WTC11 (cell line): ENCODE measurements around the gene PABPN1L. TPM values are rescaled to one million over a fixed set of nuclear protein-coding genes. Genes with fewer than 3 reads are reported as not detected.
"Not testable (repeated sequence)": the region's sequence is repeated elsewhere in the genome, so short reads cannot be mapped to it uniquely, and the experiment has no call there.

Experiments
- ATAC-seq: fragments of 200-7000 bp; cut with Tn5 transposase; 2 replicates; pipeline ENCODE4 v1.10.0; 2021; ENCODE audit warnings: mild to moderate bottlenecking, moderate library complexity
- CTCF ChIA-PET: fragments of 300-600 bp; sonication (Branson Sonifier 250); formaldehyde crosslinking; loops from one replicate; lab custom pipeline; 2021; ENCODE audit warnings: antibody characterized with exemption; lab: Charles Lee
- POLR2A ChIA-PET: fragments of 350-600 bp; sonication (Branson Sonifier 250); formaldehyde crosslinking; loops from one replicate; lab custom pipeline; 2021; ENCODE audit warnings: antibody characterized with exemption; lab: Charles Lee
- DNase-seq: peaks from one replicate; pipeline ENCODE4 v3.0.0; 2021; ENCODE audit warnings: low spot score
- H3K27ac Mint-ChIP-seq: 2 replicates; pipeline ENCODE4 v1.8.0; 2021; ENCODE audit warnings: mixed read lengths
- H3K27me3 Mint-ChIP-seq: 2 replicates; pipeline ENCODE4 v1.8.0; 2021; ENCODE audit warnings: low read depth, mild to moderate bottlenecking, moderate library complexity, mixed read lengths
- H3K36me3 Mint-ChIP-seq: 2 replicates; pipeline ENCODE4 v1.8.0; 2021; ENCODE audit warnings: mixed read lengths
- H3K4me1 Mint-ChIP-seq: 2 replicates; pipeline ENCODE4 v1.8.0; 2022; ENCODE audit warnings: mixed read lengths
- H3K4me3 Mint-ChIP-seq: 2 replicates; pipeline ENCODE4 v1.8.0; 2021; ENCODE audit warnings: mild to moderate bottlenecking, moderate library complexity, mixed read lengths
- H3K9me3 Mint-ChIP-seq: 2 replicates; pipeline ENCODE4 v1.8.0; 2021; ENCODE audit warnings: mixed read lengths
- CREB1 ChIP-seq: sonication (generic); formaldehyde crosslinking; IDR thresholded peaks from 2 replicates; pipeline ENCODE4 v1.8.0; 2023; ENCODE audit warnings: mild to moderate bottlenecking, missing genetic modification reagents
- FOXP1 ChIP-seq: sonication (generic); formaldehyde crosslinking; IDR thresholded peaks from 2 replicates; pipeline ENCODE4 v1.8.0; 2022; ENCODE audit warnings: missing genetic modification reagents, mild to moderate bottlenecking, moderate library complexity, borderline replicate concordance
- MYBL2 ChIP-seq: sonication (generic); formaldehyde crosslinking; IDR thresholded peaks from 2 replicates; pipeline ENCODE4 v1.8.1; 2023; ENCODE audit warnings: mild to moderate bottlenecking, moderate library complexity, missing genetic modification reagents
- RORB ChIP-seq: fragments of 250-450 bp; sonication (Bioruptor Pico); IDR thresholded peaks from 2 replicates; pipeline ENCODE4 v1.9.0; 2021; ENCODE audit warnings: mild to moderate bottlenecking
- SMAD4 ChIP-seq: sonication (generic); formaldehyde crosslinking; IDR thresholded peaks from 2 replicates; pipeline ENCODE4 v1.8.0; 2022; ENCODE audit warnings: mild to moderate bottlenecking, missing genetic modification reagents
- SP1 ChIP-seq: sonication (generic); formaldehyde crosslinking; conservative IDR thresholded peaks from 2 replicates; pipeline ENCODE4 v1.8.1; 2022; ENCODE audit warnings: missing genetic modification reagents
- TEAD4 ChIP-seq: sonication (generic); formaldehyde crosslinking; IDR thresholded peaks from 2 replicates; pipeline ENCODE4 v1.8.0; 2022; ENCODE audit warnings: mild to moderate bottlenecking, missing genetic modification reagents
- ZNF219 ChIP-seq: sonication (generic); formaldehyde crosslinking; IDR thresholded peaks from 2 replicates; pipeline ENCODE4 v1.8.0; 2023; ENCODE audit warnings: missing genetic modification reagents, mild to moderate bottlenecking, borderline replicate concordance
- ZNF263 ChIP-seq: sonication (generic); formaldehyde crosslinking; IDR thresholded peaks from 2 replicates; pipeline ENCODE4 v1.8.1; 2022; ENCODE audit warnings: low read depth, mild to moderate bottlenecking, moderate library complexity, missing genetic modification reagents
- total RNA-seq: library from RNA; stranded (reverse); gene quantifications from 3 replicates; pipeline ENCODE4 v1.2.3, GENCODE V29; 2021
- TF ChIP-seq, protein P1 (sequence below): sonication (generic); formaldehyde crosslinking; IDR thresholded peaks from 2 replicates; pipeline ENCODE4 v1.8.0; 2023; ENCODE audit warnings: missing genetic modification reagents, mild to moderate bottlenecking, borderline replicate concordance
- TF ChIP-seq, protein P2 (sequence below): sonication (generic); formaldehyde crosslinking; IDR thresholded peaks from 2 replicates; pipeline ENCODE4 v1.8.1; 2022; ENCODE audit warnings: mild to moderate bottlenecking, missing genetic modification reagents, moderate library complexity, borderline replicate concordance
- TF ChIP-seq, protein P3 (sequence below): sonication (generic); formaldehyde crosslinking; IDR thresholded peaks from 2 replicates; pipeline ENCODE4 v1.8.0; 2022; ENCODE audit warnings: mild to moderate bottlenecking, missing genetic modification reagents
- TF ChIP-seq, protein P4 (sequence below): sonication (generic); formaldehyde crosslinking; conservative IDR thresholded peaks from 2 replicates; pipeline ENCODE4 v1.8.1; 2023; ENCODE audit warnings: mild to moderate bottlenecking, low read depth, missing genetic modification reagents, moderate library complexity

PABPN1L gene
- total RNA-seq, 1 experiment from 2014 or later = not detected

DNA sequence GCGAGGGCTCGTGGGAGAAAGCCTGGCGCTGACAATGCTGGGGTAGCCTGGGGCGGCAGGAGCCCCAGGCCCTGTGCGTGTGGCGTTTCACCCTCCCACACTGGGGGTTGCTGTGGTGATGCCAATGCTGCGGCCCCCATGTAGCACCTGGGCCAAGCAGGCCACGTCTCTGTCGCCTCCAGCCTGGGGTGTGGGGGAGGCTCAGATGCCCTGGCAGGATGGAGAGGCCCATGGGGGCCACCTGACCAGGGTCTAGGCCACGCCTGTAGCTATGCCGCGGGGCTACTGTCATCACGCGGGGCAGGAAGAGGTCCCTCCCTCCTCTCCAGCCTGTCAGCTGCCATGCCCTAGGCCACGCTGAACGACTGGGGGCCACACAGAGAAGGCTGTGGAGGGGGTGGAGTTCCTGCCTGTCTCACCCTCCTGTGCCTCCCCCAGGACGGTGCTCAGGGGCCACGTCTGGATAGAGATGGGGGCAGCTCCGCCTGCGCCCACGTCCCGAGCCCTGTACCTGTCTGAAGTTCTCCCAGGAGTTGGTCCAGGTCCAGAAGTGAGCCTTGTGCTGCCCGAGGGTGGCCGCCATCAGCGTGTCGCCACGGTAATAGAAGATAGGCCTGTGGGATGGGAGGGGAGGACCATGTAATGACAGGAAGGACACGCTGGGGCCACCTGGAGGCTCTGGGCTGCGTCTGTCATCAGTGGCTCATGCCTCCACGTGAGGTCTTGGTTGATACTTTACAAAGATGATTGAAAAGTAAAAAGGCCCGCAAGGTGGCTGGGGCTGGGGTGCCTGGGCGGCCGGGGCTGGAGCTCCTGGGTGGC, 42.0 kb downstream of the PABPN1L start:
- CTCF ChIA-PET = interaction anchor here (1.1 kb wide), 1 partner anchor 343 kb away, joined by 3 read pairs; no protein-coding TSS in a partner anchor
- Mint-ChIP-seq H3K27me3 (no peaks in the 10 kb centered on the region), H3K27ac (no peak overlapping the region)
- no peak for TF ChIP-seq RORB (CRISPR knock-in tag)
- no peak for TF ChIP-seq ZNF219 (CRISPR knock-in tag)
- TF ChIP-seq TEAD4 (CRISPR knock-in tag) = no peak
- TF ChIP-seq, protein P1, sequence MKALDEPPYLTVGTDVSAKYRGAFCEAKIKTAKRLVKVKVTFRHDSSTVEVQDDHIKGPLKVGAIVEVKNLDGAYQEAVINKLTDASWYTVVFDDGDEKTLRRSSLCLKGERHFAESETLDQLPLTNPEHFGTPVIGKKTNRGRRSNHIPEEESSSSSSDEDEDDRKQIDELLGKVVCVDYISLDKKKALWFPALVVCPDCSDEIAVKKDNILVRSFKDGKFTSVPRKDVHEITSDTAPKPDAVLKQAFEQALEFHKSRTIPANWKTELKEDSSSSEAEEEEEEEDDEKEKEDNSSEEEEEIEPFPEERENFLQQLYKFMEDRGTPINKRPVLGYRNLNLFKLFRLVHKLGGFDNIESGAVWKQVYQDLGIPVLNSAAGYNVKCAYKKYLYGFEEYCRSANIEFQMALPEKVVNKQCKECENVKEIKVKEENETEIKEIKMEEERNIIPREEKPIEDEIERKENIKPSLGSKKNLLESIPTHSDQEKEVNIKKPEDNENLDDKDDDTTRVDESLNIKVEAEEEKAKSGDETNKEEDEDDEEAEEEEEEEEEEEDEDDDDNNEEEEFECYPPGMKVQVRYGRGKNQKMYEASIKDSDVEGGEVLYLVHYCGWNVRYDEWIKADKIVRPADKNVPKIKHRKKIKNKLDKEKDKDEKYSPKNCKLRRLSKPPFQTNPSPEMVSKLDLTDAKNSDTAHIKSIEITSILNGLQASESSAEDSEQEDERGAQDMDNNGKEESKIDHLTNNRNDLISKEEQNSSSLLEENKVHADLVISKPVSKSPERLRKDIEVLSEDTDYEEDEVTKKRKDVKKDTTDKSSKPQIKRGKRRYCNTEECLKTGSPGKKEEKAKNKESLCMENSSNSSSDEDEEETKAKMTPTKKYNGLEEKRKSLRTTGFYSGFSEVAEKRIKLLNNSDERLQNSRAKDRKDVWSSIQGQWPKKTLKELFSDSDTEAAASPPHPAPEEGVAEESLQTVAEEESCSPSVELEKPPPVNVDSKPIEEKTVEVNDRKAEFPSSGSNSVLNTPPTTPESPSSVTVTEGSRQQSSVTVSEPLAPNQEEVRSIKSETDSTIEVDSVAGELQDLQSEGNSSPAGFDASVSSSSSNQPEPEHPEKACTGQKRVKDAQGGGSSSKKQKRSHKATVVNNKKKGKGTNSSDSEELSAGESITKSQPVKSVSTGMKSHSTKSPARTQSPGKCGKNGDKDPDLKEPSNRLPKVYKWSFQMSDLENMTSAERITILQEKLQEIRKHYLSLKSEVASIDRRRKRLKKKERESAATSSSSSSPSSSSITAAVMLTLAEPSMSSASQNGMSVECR (CRISPR knock-in tag) = no peak
- no peak for TF ChIP-seq SMAD4 (CRISPR knock-in tag)
- TF ChIP-seq FOXP1 (CRISPR knock-in tag) = no peak
- TF ChIP-seq CREB1 = no peak
- TF ChIP-seq, protein P2, sequence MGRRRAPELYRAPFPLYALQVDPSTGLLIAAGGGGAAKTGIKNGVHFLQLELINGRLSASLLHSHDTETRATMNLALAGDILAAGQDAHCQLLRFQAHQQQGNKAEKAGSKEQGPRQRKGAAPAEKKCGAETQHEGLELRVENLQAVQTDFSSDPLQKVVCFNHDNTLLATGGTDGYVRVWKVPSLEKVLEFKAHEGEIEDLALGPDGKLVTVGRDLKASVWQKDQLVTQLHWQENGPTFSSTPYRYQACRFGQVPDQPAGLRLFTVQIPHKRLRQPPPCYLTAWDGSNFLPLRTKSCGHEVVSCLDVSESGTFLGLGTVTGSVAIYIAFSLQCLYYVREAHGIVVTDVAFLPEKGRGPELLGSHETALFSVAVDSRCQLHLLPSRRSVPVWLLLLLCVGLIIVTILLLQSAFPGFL (CRISPR knock-in tag) = no peak
- TF ChIP-seq ZNF263 (CRISPR knock-in tag) = no peak
- no peak for TF ChIP-seq SP1 (CRISPR knock-in tag)
- TF ChIP-seq, protein P3, sequence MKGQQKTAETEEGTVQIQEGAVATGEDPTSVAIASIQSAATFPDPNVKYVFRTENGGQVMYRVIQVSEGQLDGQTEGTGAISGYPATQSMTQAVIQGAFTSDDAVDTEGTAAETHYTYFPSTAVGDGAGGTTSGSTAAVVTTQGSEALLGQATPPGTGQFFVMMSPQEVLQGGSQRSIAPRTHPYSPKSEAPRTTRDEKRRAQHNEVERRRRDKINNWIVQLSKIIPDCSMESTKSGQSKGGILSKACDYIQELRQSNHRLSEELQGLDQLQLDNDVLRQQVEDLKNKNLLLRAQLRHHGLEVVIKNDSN = no peak
- TF ChIP-seq, protein P4, sequence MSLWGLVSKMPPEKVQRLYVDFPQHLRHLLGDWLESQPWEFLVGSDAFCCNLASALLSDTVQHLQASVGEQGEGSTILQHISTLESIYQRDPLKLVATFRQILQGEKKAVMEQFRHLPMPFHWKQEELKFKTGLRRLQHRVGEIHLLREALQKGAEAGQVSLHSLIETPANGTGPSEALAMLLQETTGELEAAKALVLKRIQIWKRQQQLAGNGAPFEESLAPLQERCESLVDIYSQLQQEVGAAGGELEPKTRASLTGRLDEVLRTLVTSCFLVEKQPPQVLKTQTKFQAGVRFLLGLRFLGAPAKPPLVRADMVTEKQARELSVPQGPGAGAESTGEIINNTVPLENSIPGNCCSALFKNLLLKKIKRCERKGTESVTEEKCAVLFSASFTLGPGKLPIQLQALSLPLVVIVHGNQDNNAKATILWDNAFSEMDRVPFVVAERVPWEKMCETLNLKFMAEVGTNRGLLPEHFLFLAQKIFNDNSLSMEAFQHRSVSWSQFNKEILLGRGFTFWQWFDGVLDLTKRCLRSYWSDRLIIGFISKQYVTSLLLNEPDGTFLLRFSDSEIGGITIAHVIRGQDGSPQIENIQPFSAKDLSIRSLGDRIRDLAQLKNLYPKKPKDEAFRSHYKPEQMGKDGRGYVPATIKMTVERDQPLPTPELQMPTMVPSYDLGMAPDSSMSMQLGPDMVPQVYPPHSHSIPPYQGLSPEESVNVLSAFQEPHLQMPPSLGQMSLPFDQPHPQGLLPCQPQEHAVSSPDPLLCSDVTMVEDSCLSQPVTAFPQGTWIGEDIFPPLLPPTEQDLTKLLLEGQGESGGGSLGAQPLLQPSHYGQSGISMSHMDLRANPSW (CRISPR knock-in tag) = no peak
- TF ChIP-seq MYBL2 (CRISPR knock-in tag) = no peak
- TF ChIP-seq, all 79 proteins: peak for 0
- POLR2A ChIA-PET = no interaction called here
- Mint-ChIP-seq H3K4me3 (no peak overlapping the region), H3K9me3 (no peaks in the 10 kb centered on the region), H3K4me1 (no peaks in the 10 kb centered on the region), H3K36me3 (no peaks in the 10 kb centered on the region)
- DNase-seq (no peak), ATAC-seq (no peak)

DNA sequence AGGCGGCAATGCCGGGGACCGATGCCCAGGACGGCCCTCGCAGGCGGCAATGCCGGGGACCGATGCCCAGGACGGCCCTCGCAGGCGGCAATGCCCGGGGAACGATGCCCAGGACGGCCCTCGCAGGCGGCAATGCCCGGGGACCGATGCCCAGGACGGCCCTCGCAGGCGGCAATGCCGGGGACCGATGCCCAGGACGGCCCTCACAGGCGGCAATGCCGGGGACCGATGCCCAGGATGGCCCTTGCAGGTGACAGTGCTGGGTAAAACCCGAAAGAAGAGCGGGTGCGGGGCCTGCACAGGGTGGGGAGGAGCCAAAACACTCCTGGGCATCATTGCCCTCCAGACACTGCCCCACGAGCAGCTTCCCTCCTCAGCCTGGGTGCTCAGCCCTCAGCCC, 42.8 kb downstream of the PABPN1L start:
- POLR2A ChIA-PET, H3K36me3 Mint-ChIP-seq, H3K27me3 Mint-ChIP-seq, H3K4me1 Mint-ChIP-seq, H3K27ac Mint-ChIP-seq, H3K4me3 Mint-ChIP-seq, H3K9me3 Mint-ChIP-seq, ATAC-seq, DNase-seq: not testable (repeated sequence)
- CTCF ChIA-PET = interaction anchor here (1.1 kb wide), 1 partner anchor 344 kb away, joined by 3 read pairs; no protein-coding TSS in a partner anchor
